GM21526 (cell line): ENCODE data around the gene DNAJC16.
A peak's percentile ranks its signal among the peaks of the same experiment; 100 is the strongest.
"Not testable (repeated sequence)": the region's sequence is repeated elsewhere in the genome, so short reads cannot be mapped to it uniquely, and the experiment has no call there.

Source experiments
- ATAC-seq: cut with Tn5 transposase; IDR thresholded peaks from one replicate; pipeline ENCODE4 v1.9.1; 2021; ENCODE audit warnings: moderate library complexity; ENCODE audit not compliant: unreplicated experiment, low FRiP score

DNAJC16 gene

DNA sequence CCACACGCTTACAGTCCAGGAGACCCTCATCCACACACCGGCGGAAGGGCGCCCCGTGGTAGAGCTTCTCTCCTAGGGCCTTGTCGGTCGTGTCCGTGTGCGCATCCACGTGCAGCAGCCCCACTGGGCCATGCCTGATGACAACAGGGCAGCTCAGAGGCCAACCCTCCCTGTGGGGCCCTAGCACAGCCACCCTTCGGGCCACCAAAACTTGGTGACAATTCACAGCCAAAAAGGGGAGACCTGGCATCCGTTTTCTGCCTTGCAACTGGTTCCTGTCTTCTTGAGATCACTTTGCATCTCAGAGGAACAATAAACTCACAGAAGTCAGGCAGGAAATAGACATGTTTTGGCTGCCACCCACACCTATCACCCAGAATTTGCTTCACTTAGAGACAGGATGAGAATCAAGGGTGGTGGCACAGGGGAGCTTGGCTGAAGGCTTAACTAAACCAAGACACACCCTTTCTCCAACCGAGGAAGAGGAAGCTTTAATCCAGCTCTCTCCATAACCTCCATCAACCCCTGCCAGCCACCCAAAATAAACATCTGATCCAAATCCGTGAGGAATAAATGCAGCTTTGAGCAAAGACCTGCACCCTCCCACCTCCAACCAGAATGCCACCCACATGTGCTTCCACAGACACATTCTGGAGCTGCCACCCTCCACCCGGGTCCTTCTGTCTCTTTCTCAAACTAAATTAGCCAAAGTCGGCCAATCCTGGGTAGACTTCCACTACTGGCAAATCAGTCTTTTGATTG is 52.5 kb downstream of the DNAJC16 start:
- ATAC-seq: no peak

DNA sequence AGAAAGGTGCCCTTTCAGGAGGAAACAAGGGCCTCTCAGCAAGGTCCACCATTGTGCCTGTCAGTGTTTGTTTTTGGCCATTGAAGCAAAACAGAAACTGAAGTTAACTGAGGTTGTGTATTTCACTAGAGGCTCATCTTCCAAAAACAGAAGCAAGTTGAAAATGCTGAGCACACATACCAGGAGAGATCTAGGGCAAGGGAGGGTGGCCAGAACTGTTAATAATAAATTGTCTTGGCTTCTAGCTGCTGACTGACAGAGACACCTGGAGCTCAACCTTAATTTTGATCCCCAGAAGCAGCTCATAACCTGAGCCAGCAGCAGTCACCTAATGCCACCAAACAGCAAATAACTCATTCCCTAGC is 53.0 kb downstream of the DNAJC16 start:
- ATAC-seq: no peak

DNA sequence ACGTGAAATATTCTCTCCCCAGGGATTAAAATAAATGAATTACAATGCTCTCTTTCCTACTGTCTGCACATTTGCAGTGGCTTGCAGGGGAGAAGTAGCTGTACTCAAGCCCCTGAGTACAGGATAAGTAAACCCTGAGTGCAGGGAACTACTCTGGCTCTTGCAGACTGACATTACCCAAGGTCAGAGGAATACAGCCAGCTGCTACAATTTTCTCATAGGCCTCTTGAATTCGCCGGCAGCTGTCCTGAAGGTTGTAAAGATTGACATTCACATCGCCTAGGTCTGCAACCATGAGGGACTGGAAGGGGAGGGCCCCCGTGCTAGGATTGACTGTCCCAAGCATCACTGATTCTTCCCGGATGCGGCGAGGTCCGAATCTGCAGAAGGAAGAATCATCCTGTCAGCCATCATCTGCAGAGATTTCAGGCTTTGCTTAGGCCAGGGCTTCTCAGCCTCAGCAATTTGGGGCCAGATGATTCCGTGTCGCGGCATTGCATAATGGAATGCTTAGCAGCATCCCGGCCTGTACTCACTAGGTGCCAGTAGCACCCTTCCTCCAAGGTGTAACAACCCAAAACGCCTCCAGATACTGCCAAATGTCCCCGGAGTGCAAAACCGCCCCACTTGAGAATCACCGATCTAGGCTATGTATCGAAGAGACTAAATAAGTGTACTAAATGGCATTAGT is 56.5 kb downstream of the DNAJC16 start:
- no peak for ATAC-seq

DNA sequence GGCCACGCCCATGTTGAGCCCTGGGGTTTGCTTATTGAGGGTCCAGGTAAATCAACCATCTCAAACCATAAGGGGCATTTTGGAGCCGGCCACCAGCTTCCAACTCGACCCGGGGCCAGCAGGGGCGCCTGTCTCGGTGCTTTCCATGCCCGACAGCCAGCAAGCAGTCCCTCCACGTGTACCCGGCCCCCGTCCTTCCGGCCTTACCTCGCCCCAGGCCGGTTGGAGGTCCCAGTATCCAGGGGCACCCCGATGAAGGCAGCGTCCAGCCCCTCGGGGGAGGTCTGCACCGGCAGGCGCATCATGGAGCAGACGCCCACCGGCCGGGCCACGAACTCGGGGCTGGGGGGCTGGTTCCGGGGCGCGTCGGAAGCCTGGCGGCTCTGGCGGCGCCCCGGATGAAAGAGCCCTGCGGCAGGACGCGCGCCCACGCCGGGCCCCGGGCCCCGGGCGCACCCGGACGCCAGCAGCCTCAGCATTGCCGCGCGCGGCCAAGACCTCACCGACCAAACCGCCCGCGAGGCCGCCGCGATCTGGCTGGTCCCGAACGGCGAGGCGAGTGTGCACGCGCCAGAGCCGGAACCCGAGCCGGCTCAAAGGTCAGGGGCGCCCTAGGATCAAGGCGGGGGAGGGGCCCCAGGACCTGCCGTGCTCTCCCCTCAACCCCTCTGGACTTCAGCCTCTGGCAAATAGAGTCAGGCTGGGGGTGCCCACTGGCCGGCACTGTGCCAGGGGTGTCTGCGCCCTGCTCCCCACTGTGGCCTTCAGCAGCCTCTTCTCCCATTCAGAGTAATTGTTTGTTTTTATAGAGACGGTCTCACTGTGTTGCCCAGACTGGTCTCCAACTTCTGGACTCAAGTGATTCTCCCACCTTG is 58.1 kb downstream of the DNAJC16 start, which contains the start of gene AGMAT:
Gene AGMAT, minus strand, starts transcription at position 563 of the 875 bp plus-strand sequence. Its CDS starts 84 bp downstream, at position 479.
- ATAC-seq: peak; percentile 53

- no peak for ATAC-seq
These were observed 65.6 kb downstream of the DNAJC16 start for GRCh38 chr1:15592285-15592684.

DNA sequence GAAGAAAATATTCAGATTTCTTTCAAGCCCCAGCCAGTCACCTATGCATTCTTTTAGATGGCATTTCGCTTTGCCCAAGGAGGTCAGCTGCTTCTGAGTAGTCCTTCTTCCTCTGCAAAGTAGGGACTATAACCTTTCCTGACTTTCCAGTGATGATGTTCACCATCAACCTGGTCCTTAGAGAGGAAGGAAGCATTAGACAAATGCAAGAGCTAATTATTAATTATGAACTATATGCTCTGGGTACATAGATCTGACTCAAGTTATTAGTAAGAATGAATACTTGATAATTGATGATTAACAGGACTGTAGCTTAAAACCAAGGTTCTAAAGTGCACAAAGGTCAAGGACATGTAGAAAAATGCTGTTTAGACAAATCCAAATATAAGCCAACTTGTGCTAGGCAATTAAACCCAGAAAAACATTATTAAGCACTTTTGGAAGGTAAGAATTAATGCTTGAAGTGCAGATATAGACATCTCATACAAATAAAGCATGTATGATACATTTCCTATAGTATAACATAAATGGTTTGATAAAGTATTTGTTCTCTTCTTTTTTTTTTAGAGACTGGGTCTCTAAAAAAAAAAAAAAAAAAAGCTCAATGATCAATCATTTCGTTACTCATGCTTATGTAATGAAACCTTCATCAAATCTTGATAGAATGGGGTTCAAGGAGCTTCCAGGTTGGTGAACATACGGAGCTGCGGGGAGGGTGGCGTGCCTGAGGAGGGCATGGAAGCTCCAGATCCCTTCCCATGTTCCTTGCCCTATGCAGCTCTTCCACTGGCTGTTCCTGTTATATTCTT is 69.4 kb downstream of the DNAJC16 start:
- no peak for ATAC-seq

DNA sequence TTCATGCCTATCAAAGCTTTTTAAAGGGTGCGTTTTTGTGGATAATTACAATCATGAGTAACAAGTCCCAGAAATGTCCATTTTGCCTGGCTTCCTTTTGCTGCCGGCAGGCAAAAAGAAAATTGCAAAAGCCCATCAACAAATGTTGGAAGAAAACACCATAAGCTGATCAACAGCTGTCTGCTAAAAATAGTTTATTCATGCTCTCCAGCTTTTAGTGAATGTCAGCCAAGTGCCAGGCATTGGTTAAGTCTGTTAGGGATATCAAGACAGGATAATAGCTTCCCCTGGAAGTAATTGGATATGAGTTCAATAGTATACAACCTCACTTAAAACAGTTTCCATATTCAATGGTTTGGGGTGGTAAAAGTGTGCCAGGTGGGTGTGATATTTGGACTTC is 71.8 kb downstream of the DNAJC16 start:
- ATAC-seq: no peak

DNA sequence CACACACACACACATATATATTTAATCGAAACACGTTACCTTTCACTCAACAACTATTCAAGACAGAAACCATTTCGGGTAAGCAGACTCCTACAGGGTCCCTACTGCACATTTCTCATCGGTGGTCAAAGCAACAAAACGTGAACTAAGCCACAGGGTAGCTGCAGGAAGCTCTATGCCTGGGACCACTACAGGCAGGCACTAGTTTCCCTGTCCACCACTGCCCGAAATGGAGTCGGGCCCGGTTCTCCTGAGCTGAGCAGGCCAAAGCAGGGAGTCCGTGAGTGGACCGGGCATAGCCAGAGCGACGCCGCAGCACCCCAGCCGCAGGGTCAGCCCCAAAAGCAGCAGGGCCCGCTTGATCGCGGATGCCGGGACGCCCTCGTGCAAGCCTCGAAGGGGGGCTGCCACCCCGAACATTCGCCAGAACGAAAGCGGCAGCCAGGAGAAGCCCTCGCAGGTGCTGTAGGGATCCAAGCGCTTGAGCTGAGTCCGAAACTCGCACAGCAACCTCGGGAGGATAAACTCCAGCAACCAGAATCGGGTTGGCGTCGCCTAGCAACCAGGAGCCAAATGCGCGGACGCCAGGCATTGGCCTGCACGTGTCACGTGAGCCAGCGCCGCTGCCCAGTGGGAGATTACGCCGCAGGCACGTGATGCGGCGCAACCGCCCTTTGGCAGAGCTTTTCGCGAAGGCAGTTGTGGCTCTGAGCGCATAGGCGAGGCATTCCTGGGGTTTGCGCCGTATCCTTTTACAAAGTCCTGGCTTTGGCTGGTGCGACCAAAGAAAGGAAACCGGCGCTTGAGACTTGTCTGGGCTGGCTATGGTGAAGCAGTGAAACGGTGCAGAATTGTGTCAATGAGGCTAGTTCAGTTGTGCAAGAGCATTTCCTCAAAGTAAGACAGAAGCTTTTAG is 76.7 kb downstream of the DNAJC16 start:
- peak; percentile 84 for ATAC-seq

DNA sequence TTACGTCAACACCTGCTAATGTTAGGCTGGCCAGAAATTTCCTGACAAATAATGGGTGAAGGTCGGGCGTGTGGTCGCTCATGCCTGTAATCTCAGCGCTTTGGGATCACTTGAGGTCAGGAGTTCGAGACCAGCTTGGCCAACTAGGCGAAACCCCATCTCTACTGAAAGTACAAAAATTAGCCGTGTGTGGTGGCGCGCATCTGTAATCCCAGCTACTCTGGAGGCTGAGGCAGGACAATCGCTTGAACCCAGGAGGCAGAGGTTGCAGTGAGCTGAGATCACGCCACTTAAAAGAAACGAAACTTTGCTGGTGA is 77.3 kb downstream of the DNAJC16 start:
- ATAC-seq: not testable (repeated sequence)

- ATAC-seq: not testable (repeated sequence)
These were observed 77.8 kb downstream of the DNAJC16 start for GRCh38 chr1:15604400-15604799.

DNA sequence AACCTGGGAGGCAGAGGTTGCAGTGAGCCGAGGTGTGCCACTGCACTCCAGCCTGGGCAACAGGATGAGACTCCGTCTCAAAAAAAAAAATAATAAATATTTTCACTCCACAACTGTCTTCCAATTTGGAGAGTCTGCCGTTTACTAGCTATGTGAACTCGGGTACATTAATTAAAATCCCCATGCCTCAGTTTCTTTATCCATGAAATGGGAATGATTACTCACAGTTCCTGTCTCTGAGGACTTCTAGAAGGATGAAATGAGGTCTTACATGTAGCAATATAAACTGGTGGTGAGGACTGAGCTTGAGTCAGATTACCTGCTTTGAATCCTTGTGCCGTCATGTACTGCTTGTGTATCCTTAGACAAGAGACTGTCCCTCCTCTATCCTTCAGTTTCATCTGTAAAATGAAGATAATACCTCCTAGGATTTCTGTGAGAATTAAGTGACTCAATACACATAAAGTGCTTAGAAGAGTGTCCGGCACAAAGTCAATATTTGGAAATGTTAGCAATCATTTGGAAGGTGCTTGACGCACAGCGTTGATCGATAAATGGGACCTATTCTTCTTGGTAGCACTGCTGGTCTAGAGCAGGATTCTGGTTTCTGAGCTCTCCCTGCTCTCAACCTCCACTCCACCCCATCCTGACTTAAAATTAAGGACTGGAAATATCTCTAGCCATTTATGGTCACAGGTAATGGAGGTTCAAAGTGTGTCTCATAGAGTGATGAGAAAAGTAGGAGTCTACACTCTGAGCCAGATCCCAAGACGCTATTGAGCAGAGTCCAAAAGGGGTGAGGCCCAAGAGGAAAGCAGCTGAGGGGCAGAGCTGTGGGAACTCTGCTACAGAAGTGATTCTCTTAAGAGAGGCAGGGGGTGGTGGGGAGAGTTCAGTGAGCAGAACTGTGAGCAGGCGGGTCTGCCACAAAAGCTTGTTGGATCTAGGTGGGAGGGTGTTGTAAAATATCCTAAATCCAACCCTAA is 79.0 kb downstream of the DNAJC16 start:
- no peak for ATAC-seq

DNA sequence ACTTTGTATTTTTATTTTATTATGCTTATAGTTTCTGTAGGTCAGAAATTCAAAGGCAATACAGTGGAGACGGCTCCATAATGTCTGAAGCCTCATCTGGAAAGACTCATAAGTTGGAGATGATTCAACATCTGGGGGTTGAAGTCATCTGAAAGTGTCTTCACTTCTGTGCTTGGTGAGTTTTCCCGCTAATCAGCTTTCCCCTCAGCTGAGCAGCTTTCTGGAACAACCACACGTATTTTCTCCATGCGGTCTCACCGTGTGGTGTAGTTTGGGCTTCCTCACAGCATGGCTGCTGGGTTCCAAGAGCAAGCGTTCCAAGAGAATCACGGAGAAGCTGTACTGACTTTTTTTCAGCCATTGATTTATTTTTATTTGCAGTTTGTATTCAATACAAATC is 83.0 kb downstream of the DNAJC16 start:
- no peak for ATAC-seq

DNA sequence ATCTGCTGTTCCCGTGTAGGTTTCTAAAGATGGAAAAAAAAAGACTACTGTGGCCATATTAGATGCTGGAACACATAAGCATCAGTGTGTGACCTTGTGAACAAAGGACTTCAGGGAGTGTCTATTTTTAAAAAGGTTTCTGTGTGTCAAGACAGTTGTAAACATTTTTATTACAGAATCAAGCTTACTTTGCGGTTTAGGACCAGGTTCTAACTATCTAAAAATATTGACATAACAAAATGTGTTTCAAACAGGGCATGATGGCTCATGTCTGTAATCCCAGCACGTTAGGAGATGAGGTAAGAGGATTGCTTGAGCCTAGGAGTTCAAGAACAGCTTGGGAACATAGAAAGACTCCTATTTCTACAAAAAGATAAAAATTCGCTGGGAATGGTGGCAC is 83.5 kb downstream of the DNAJC16 start:
- no peak for ATAC-seq

DNA sequence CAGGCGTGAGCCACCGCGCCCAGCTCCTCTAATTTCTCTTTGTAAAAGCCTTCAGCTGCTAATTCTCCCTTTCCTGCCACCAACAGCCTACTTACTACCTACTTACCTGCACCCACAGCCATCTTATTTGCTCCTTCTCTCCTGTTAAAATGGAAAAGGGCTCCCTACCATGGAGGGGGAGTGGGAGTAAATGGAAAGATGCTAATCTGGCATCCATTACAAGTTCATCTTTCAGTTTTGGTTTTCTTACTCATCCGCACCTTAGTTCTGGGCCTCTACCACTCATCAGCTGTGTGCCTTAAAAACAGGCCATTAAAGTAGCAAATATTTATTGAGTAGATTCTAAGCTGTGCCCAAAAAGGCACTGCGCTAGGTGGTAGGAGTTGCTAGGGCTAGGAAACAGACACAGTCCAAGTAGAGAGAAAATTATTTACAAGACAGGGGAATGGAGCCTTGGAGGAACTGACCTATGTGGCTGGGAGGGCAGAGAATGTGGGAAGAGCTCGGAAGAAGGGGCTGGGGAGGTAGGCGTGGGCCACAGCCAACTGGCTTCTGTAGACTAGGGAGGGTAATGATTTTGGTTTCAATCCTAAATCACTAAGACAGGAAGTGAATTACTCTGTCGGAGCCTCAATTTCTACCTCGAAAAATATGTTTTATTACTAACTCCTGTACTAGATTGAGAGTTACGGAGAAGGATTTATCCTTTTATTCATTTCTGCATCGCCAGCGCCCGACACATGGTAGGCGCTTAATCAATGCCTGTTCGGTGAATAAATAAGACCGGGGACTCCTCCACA is 89.9 kb downstream of the DNAJC16 start:
- ATAC-seq: no peak

- ATAC-seq: peak; percentile 63
These were observed 90.8 kb downstream of the DNAJC16 start, which contains the start of gene DDI2 for GRCh38 chr1:15617173-15618076. DDI2 (plus strand) TSS chr1:15617458; CDS start chr1:15617671, 213 bp downstream.

DNA sequence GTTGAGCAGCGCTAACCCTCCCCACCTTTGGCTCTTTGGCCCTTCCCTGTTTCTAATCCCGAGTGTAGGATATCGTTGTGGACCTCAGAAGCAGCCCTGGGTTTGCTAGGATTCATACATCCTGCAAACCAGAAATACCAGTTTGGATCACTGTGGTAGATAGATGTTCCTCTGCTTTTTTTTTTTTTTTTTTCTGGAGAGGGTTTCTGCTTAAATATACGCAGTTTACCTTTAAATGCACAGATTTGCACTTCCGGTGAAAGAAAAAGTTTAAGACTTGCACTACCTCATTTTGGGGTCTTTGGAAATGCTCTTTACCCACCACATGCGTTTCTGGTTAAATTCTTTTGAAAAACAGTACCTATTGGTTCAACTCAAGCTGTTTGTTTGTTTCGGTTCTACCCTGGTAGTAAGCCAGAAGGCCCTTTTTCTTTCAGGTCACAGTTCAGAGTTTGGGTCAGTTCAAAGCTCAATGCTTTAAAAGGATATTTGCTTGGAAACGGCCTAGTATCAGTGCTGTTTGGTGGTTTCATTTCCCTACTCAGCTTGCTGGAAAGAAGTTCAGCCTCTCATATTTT is 91.5 kb downstream of the DNAJC16 start:
- peak; percentile 42 for ATAC-seq
